GM18519 (cell line): ENCODE measurements around the gene DTHD1.
A peak's percentile ranks its signal among the peaks of the same experiment; 100 is the strongest.

Source experiments
- ATAC-seq: cut with Tn5 transposase; IDR thresholded peaks from one replicate; pipeline ENCODE4 v1.9.1; 2021; ENCODE audit warnings: mild to moderate bottlenecking, moderate library complexity; ENCODE audit not compliant: unreplicated experiment, low FRiP score

DTHD1 gene

DNA sequence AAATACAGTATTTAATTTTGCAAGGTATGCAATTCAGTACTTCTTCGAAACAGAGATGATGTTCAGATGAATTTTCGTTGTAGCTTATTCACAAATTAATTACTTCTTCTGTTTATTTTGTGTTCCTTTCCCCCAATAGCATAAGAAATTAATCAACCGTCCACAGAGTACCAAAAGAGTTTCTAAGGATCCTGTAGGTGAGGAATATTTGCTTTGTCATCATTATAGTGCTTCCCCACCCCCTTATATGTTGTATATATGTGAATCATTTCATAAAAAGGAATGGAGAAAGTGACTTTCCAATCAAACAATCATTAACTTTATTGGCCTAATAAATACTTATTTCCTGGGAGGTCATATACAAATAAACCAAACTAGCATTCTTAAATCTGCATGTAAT lies 57.6 kb downstream of the DTHD1 start:
- ATAC-seq = no peak

DNA sequence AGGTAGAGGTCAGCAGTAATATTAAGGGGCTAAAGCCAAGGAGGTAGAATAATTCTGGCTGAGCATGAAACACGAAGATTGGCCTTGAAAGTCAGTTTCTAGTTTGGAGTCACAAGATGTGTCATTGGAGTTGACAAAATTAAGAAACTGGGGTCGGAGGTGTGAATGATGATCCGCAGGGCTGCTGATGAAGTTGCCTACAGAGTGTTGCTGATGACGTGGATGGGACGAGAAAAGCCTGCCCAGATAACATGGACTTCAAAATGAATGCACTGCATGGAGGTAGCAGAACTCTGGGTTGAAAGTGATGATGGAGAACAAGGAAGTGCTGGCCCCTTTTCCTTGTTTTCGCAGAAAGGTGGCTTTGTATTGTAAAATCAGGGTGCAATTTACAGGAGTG lies 60.5 kb downstream of the DTHD1 start:
- ATAC-seq = no peak

DNA sequence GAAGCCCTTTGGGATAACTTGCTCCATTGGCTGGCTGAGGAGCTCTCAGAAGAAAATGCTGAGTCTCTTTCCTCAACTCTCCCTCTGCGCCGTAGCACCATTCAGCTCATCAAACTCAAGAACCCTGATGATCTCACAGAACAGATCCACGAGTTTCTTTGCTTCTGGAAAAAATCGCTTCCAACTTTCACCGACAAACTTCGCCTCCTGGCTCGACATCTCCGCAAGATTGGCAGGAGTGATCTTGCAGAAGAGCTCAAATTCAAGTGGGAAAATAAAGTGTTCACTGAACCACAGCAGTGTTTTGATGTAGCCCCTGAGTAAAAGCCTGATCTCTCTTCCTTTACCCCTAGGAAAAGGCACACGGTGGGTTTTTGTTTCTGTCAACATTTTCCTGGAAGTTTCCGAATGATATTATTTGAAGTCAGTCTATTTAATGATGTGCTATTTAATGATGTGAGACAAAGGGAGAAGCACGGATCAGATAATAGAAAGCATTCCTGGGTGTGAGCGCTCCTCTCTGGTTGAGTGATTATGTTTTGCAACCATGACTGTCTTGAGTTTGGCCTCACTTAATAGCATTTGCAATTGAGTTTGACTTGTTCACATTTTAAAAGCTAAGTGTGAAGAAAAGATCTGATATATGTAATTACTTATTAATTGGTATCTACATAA lies 62.2 kb downstream of the DTHD1 start:
- no peak for ATAC-seq

DNA sequence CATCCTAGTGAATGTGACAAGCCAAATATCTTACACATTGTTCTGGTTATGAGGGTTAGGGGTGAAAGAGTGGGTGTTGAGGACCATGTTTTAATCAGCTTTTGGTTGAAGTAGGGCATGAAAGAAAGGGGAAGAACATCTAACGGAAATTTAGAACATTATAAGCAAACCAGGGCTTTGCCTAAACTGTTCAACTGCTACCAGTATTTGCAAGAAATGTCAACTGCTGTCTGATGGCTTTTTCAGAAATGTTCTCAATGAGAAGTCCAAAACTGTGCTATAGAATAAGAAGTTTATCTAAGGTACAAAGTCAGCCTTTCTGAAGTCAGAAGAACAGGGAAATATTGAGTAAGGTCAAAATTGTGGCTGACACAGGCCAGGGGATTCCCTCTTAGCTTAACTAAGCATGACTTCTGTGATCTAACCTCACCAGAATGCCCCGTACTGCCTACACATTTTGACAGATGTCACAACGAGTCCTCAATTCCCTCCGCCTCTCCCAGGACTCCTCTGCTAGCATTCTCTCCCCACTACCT lies 67.1 kb downstream of the DTHD1 start:
- peak; percentile 81 for ATAC-seq

DNA sequence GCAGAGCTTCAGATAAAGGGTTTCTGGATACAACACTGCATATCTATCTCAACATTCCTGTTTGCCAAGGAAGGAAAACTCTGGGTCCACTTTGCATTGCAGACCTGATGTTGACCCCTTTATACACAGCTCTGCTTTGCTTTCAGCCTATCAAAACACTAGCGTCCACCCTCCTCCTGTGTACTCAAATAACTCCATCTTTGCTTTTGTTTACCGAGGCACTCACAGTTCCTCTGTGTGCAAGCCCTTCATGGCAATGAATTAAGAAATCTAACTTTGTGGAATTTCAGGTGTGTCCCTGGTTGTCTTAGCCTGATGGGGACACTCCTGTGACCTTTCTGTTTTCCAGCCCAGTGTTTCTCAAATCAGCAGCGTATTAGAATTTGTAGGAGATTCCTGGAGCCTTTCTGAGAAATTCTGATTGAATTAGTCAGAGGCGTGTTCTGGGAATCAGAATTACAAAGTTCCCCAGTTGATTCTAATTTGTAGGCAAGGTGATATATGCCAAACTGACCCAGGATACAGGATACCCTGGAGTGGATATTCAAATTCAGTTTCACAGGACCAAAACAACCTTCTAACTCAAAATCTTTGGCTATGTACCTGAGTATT lies 68.6 kb downstream of the DTHD1 start:
- ATAC-seq = no peak

DNA sequence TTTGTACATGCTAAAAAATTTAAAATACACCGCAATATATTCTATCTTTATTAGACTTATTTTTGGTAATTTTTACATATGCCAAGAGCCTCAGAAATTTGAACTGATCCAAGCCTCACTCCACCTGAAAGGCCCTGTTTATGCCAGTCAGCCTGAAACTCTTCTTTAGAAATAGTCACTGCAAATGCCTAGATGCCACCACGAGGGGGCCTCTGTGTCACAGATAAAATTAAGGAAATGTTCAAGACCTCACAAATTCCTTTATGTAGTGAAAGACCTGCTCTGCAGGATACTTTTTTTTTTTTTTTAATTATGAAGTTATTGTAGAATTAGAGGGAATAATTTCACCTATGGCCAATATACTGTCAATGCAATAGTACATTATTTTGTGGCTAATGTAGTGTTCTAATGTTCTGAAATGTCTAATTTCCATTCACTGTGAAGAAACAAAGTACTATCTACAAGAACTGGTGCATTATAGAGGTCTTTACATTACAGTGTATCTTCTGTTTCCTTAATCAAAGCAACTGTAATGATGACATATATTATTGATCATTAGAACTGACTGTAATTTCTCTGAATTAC lies 69.8 kb downstream of the DTHD1 start:
- peak; percentile 66 for ATAC-seq

DNA sequence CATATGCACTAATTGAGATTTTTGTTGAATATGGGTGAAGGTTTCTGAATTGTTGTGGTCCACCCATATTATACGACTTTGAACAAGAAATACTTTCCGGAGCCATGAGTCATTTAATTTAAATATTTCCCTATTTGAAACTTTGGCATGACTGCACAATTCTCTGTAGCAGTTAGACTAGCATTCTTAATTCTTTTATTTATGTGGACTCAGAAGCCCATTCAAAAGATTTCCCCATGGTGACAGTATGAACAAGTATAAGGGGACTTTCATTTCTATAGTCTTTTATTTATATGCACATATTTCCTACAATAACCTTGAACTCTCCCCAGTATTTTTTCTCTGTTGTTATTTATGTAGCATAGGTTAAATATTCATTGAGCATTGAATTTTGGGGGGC lies 72.6 kb downstream of the DTHD1 start:
- ATAC-seq = no peak

DNA sequence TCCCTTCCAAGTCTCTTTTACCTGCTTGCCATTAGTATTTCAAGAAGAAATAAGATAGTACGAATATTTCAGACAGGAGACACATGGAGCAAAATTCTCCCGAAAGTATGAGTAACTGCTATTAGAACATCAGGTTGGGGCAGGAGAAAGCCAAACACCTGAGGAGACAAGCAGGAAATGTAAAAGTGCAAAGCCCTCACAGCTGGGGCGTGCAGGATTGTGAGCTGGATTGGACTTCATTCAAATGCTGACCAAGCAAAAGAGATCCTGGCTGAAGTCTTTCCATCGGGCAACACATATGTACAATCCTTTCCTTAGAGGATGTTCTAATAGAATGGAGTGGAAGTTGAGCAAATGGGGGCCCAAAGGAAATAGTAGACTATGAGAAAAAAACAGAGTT lies 76.8 kb downstream of the DTHD1 start:
- ATAC-seq = no peak

DNA sequence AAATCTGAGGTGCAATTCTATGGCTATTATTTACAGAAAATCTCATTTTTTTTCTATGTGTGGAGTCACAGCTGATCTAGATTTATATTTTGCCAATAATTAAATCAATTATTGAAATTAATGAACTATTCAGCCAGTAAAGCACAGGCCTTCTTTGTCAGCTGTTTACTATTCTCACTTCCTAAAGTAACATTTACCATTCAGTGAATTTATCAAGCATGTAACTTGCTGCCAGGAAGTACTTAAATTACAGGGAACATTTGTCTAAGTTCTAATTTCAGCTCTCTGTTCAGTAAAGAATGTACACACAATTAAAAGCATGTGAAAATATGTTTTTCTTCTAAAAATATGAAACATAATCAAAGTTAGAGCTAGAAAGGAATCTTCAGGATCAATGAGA lies 79.3 kb downstream of the DTHD1 start:
- no peak for ATAC-seq

DNA sequence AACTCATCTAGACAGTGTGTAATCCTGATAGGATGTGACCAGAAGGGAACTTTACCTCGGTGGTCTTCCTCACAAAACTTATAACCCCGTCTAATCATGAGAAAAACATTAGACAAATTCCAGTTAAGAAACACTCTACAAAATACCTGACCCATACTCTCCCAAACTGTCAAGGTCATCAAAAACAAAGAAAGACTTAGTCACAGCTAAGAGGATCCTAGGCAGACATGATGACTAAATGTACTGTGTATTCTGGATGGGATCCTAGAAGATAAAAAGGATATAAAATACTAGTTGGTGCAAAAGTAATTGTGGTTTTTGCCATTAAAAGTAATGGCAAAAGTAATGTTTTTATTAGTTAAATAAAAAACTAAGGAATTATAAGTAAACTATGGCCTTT lies 81.6 kb downstream of the DTHD1 start:
- no peak for ATAC-seq

DNA sequence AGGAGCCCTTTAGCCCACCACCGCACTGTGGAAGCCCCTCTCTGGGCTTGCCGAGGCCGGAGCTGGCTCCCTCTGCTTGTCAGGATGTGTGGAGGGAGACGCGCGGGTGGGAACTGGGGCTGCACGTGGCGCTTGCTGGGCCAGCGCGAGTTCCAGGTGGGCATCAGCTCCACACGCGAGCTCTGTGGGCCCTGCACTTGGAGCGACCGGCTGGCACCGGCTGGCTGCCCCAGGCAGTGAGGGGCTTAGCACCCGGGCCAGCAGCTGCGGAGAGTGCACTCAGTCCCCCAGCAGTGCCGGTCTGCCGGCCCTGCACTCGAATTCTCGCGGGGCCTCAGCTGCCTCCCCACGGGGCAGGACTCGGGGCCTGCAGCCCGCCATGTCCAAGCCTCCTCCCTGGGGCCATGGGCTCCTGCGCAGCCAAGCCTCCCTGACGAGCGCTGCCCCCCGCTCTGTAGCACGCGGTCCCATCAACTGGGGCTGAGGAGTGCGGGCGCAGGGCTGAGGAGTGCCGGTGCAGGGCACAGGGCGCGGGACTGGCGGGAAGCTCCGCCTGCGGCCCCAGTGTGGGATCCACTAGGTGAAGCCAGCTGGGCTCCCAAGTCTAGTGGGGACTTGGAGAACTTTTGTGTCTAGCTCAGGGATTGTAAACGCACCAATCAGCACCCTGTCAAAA lies 93.6 kb downstream of the DTHD1 start:
- ATAC-seq = no peak

DNA sequence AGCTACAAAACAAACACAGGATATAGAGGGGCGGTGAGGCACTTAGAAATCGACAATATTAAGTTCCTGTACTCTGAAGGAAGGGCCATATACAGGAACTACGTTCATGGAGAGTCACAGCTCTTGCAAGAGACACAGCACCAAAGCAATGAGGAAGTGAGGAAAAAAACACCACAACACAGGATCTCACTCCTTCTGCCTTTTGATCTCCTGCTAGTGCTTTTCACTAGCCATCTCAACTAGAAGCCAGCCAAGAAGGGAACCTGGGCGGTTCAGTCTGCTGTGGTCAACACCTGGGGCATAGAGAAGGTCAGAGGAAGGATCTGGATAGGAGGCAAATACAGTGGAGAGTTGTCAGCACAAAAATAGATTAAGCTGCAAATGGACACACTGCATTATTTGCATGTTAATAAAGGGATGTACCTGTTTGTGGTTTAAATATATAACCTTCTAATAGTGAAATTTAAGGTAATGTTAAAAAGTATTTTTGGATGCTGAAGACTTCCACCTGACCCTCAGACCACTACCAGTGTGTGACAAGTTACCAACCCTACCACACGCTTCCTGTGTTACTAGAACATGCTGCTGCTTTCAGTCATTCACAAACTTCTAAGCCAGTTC lies 104.6 kb downstream of the DTHD1 start:
- ATAC-seq = peak; percentile 91

DNA sequence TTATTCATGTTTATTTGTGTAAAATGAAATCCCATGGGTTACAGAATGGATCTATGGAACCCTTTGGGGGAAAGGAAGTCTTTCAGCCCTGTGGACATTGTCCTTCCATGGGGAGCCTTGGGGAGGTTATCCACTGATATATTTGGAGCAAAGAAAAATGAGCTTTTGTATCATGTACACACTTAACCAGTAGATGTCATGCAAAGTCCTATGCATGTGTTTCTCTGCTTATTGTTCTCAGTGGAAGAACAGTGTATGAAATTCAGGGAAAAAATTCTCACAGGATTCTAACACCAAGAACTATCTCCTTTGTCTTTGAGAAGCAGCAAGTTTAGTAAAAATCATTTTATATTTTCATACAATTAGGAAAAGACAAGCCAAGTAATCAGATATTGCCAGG lies 105.3 kb downstream of the DTHD1 start:
- no peak for ATAC-seq

DNA sequence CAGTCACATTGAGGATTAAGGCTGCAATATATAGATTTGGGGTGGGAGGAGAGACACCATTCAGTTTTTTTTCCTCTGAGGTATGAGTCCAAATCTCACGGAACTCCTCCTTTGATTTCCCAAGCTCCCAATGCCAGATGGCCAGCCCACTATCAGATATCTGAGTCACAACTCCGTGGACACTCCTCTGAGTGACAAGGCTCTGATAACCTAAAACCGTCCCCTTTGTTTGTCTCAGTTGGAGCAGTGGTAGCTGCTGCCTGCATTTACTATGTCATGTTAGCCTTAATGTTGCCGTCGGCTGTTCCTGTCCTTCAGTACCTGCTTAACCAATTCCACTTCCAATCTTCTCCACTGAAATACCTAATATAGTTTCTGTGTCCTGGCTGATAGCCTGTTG lies 107.3 kb downstream of the DTHD1 start:
- ATAC-seq = no peak

DNA sequence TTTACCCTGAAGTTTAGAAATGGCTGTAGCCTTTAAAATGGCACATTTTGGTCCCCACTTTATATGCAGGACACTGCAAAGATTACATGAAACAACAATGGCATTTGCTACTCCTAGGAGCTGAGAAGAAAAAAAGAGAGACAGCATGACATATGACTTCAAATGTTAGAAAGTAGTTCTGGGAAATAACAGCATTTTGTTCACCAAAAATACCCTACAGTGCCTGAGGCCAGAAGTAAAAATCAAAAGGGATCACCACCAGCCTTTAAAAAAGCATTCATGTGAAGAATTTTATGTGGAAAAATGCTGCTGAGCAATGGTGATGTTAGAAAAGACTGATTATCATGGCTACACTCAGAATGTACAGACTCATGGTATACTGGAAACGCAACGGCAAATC lies 110.0 kb downstream of the DTHD1 start:
- ATAC-seq = no peak

DNA sequence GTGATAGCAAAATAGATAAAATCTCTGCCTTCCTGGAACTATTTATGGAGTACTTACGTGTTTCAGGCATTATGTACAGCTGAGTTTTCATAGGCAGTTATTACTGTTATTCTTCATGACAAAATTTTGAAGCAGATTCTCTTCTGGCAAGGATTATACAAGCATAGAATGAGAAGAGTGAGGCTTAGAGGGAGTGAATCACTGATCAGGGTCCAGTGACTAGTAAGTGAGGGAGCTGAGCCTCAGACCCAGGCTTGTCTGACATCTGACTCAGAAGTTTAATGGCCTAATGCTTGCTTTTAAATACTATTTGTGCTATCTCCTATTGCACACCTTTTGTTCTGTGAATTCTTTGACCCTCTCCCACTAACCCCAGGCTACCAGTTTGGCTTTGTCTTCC lies 110.6 kb downstream of the DTHD1 start:
- no peak for ATAC-seq

DNA sequence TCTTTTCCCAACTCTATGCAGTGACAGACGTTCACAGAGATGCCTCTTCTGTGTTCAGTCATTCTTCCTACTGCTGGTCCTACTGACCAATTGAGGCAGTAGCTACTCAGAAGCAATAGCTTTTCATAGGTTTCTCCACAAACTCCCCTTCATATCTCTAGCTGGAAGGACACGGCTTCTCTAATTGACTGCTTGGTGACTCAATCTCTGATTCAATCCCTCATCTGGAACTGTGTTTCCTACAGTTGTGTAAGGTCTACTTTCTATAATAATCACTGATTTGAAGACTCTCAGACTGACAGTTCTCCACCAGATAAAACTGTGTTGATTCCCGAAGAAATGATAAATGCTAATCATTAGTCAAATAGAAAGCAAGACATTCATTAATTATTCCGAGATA lies 111.5 kb downstream of the DTHD1 start:
- no peak for ATAC-seq
